Ishikawa (cell line): Measurements from ENCODE around the gene IGFALS.

ENCODE experiments used
- CEBPB ChIP-seq: IDR thresholded peaks from 2 replicates; pipeline ENCODE4 v1.6.1; 2012
- CREB1 ChIP-seq: IDR thresholded peaks from 2 replicates; pipeline ENCODE4 v1.6.1; 2012; ENCODE audit warnings: low read depth
- EGR1 ChIP-seq: IDR thresholded peaks from 2 replicates; pipeline ENCODE4 v1.6.1; 2012
- EP300 ChIP-seq: IDR thresholded peaks from 2 replicates; pipeline ENCODE4 v1.6.1; 2012; ENCODE audit warnings: borderline replicate concordance
- FOXM1 ChIP-seq: IDR thresholded peaks from 2 replicates; pipeline ENCODE4 v1.6.1; 2012; ENCODE audit warnings: low read depth, borderline replicate concordance
- MAX ChIP-seq: IDR thresholded peaks from 2 replicates; pipeline ENCODE4 v1.6.1; 2012
- NFIC ChIP-seq: IDR thresholded peaks from 2 replicates; pipeline ENCODE4 v1.6.1; 2012
- RAD21 ChIP-seq: IDR thresholded peaks from 2 replicates; pipeline ENCODE4 v1.6.1; 2012; ENCODE audit warnings: low read depth
- REST ChIP-seq: IDR thresholded peaks from 2 replicates; pipeline ENCODE4 v1.6.1; 2012; ENCODE audit warnings: low read depth, mild to moderate bottlenecking
- TAF1 ChIP-seq: IDR thresholded peaks from 2 replicates; pipeline ENCODE4 v1.6.1; 2012; ENCODE audit warnings: low read depth, mild to moderate bottlenecking
- TCF12 ChIP-seq: IDR thresholded peaks from 2 replicates; pipeline ENCODE4 v1.6.1; 2012; ENCODE audit warnings: low read depth
- TEAD4 ChIP-seq: IDR thresholded peaks from 2 replicates; pipeline ENCODE4 v1.6.1; 2012
- USF1 ChIP-seq: IDR thresholded peaks from 2 replicates; pipeline ENCODE4 v1.6.1; 2012
- YY1 ChIP-seq: IDR thresholded peaks from 2 replicates; pipeline ENCODE4 v1.6.1; 2012; ENCODE audit warnings: low read depth
- ZBTB7A ChIP-seq: IDR thresholded peaks from 2 replicates; pipeline ENCODE4 v1.6.1; 2012; ENCODE audit warnings: low read depth

Gene IGFALS

GRCh38 chr16:1749152-1750117 is 44.1 kb downstream of the IGFALS start:
- TF ChIP-seq ZBTB7A, result no peak
- no peak for TF ChIP-seq REST
- no peak for TF ChIP-seq RAD21
- no peak for TF ChIP-seq NFIC
- TF ChIP-seq CEBPB, result no peak
- no peak for TF ChIP-seq TCF12
- TF ChIP-seq FOXM1, result no peak
- TF ChIP-seq YY1, result no peak
- TF ChIP-seq TAF1, result no peak
- TF ChIP-seq EGR1, result no peak
- no peak for TF ChIP-seq CREB1
- no peak for TF ChIP-seq MAX
- no peak for TF ChIP-seq USF1

- TF ChIP-seq REST (no peak), TCF12 (no peak), FOXM1 (no peak), YY1 (no peak), CREB1 (no peak), USF1 (no peak), NFIC (no peak), CEBPB (no peak), MAX (no peak), RAD21 (no peak), TAF1 (no peak), ZBTB7A (no peak), EGR1 (no peak), EP300 (no peak)
Measured at GRCh38 chr16:1747934-1748333, 45.6 kb downstream of the IGFALS start.

GRCh38 chr16:1746693-1747195 is 46.8 kb downstream of the IGFALS start:
- TF ChIP-seq YY1 (no peak), MAX (no peak), USF1 (no peak), TCF12 (no peak), EP300 (no peak)

- TF ChIP-seq YY1 (no peak), TAF1 (no peak), ZBTB7A (no peak), FOXM1 (no peak), CREB1 (no peak), EGR1 (no peak), CEBPB (no peak), NFIC (no peak), TCF12 (no peak), EP300 (no peak), REST (no peak), TEAD4 (no peak)
Measured at GRCh38 chr16:1745900-1746692, 47.4 kb downstream of the IGFALS start.
